Caki2 (cell line): ENCODE results near the gene BTNL8. TPM values are rescaled to one million over a fixed set of nuclear protein-coding genes. Genes with fewer than 3 reads are reported as not detected.
A peak's percentile ranks its signal among the peaks of the same experiment; 100 is the strongest.

Source experiments
- DNase-seq: peaks from one replicate; pipeline ENCODE4 v3.0.0-alpha.2; 2015; ENCODE audit warnings: low read depth
- in situ Hi-C: cut with HindIII; loops from 2 replicates; pipeline ENCODE4 v1.10.0; 2016; ENCODE audit warnings: low sequenced_read_pairs, low pct_unique_long_range_greater_than_20kb, mixed read lengths
- total RNA-seq: library from RNA; depleted of rRNA; stranded (reverse); fragments of >200 nt; shearing (Covaris generic); gene quantifications from 2 replicates; pipeline ENCODE4 v1.2.3, GENCODE V29; 2014; ENCODE audit warnings: low replicate concordance; rRNA removed

The BTNL8 gene, protein sequence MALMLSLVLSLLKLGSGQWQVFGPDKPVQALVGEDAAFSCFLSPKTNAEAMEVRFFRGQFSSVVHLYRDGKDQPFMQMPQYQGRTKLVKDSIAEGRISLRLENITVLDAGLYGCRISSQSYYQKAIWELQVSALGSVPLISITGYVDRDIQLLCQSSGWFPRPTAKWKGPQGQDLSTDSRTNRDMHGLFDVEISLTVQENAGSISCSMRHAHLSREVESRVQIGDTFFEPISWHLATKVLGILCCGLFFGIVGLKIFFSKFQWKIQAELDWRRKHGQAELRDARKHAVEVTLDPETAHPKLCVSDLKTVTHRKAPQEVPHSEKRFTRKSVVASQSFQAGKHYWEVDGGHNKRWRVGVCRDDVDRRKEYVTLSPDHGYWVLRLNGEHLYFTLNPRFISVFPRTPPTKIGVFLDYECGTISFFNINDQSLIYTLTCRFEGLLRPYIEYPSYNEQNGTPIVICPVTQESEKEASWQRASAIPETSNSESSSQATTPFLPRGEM
- total RNA-seq = not detected in 2 replicates

GRCh38 chr5:180898621-180899246, at the start of gene BTNL8:
Gene BTNL8 (plus strand): TSS chr5:180899159. CDS start chr5:180899311, 152 bp downstream.
- DNase-seq = no peak

GRCh38 chr5:180849827-180850226, 49.1 kb upstream of the BTNL8 start:
- in situ Hi-C loops = no loop called here

More at GRCh38 chr5:180898621-180899246, at the start of gene BTNL8:
- in situ Hi-C loops = no loop called here

GRCh38 chr5:180850434-180851078, 48.4 kb upstream of the BTNL8 start:
- DNase-seq = no peak
- in situ Hi-C loops = no loop called here

More at GRCh38 chr5:180849827-180850226, 49.1 kb upstream of the BTNL8 start:
- no peak for DNase-seq

- in situ Hi-C loops = no loop called here
- no peak for DNase-seq
Observed at GRCh38 chr5:180852495-180852894, 46.5 kb upstream of the BTNL8 start.

DNA sequence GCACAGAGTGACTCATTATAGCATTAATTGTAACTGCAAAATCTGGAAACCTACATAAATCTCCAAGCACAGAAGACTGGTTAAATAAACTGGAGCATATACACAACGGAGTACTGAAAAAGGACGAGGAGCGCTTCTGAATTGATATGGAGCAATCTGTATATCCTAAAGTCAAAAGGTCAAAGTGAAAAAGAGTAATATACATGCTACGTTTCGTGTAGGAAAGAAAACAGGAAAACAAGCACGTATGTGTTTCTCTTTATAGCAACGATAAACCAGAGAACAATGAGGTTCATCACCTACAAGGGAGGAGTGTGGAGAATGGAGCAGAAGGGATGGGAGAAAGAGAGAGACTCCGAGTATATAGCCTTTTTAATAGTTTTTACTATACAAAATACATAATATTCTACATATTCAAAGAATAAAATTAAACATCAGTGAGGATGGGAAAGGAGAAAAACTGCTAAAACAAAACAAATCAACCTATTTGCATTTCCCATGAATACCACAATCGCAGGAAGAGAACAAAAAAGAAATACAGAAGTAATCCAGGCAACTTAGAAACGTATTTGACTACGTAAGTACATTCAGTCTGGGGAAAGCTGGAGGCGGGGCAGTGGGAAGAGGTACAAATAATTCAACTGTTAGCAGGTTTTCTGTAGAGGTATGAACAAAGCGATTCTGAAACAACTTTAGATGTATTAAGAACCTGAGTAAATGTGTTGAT, 45.7 kb upstream of the BTNL8 start:
- DNase-seq = no peak
- in situ Hi-C loops = no loop called here

- in situ Hi-C loops = no loop called here
Observed at GRCh38 chr5:180853848-180854176, 45.1 kb upstream of the BTNL8 start.

GRCh38 chr5:180858586-180858985, 40.4 kb upstream of the BTNL8 start:
- no peak for DNase-seq
- in situ Hi-C loops = no loop called here

More at GRCh38 chr5:180853848-180854176, 45.1 kb upstream of the BTNL8 start:
- DNase-seq = no peak

GRCh38 chr5:180860273-180860886, 38.6 kb upstream of the BTNL8 start:
- in situ Hi-C loops = no loop called here
- DNase-seq = peak; percentile 82

DNA sequence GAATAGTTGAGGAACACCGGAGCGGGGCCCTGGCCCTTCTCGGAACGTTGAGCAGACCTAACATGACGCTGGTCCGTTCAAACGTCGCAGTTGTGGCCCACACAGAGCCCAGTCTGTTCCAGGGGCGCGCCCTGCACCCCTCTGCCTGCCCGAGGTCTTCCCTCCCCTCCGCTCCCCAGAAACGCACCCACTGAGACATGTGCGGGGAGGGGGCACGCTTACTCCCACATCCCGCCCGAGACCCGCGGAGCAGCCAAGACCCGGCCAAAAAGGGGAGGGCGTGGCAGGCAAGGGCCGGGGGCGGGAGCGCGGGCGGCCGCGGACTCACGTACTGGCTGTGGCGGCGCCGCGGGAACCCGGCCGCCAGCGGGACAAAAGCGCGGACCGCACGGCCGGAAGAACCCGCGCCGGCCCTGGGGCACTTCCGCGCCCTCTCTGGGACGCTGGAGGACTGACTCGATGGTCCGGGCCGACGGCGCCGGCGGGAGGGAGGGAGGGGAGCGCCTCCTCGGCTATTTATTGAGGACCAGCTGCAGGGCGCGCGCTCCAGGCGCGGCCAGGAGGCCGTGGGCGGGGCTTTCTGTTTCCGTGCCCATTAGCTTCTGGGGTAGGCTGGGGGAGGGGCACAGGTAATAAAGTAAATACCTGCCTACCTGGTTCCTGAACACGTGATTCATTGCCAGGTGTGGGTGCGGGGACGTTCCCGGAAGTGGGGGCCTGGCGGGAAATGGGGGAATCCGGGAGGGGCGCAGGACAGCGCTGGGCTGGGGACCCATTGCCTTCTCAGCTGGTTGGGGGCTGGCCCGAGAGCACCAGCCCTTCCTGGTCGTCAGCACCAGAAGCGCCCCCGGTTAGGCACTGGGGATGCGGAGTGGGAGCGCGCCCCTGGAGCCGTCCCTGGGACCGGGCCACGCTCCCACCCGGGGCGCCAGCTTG, 37.8 kb upstream of the BTNL8 start, which contains the start of gene ZFP62:
Gene ZFP62, minus strand, starts transcription at position 390 of the 936 bp plus-strand sequence. Its CDS starts 57 bp downstream, at position 333.
- in situ Hi-C loops = no loop called here
- DNase-seq = peak; percentile 97

GRCh38 chr5:180862645-180863044, 36.3 kb upstream of the BTNL8 start:
- in situ Hi-C loops = no loop called here
- DNase-seq = no peak

DNA sequence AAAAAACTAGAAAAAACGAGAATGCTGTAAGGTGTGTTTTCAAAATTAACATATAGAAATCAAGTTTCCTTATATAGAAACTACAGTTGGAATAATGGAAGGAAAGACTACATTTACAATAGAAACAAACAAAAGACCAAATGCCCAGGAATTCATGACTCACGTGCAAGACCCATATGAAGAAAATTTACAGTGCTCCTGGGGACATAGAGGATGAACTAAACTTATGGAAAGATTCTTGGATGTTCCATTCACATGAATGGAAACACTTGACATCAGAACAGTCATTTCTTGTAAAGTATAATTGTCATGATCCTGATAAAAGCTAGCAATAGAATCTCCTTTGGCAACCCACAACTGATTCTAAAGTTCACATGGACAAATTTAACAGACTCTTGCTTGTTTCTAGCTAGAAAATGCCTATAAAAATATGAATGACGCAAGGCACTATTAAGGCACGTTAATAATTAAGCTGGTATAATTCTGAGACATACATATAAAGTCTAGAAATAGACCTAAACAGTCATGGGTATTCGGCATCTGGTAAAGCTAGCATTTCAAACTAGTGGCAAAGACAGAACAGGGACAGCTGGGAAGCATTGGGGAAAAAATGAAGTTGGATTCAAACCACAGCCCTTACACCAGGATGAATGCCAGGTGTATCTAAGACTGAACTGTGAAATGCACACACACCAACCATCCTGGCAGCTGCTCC, 32.8 kb upstream of the BTNL8 start:
- no peak for DNase-seq
- in situ Hi-C loops = no loop called here

DNA sequence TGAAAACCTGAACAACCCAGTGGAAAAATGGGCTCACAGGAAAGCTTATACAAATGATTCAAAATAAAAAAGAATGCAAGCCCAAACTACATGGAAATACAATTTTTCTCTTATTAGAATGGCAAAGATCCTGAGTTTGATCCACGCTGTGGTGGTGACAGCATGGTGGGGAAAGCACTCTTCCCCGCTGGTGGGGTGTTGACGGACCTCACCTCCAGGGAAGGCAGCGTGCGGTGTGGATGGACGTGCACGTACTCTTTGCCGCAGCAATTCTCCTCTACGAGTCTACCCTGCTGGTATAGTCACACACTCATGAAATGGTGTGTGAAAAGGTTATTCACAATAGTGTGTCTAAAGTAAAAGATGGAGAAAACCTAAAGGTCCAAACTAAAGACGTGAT, 32.0 kb upstream of the BTNL8 start:
- no peak for DNase-seq
- in situ Hi-C loops = no loop called here

DNA sequence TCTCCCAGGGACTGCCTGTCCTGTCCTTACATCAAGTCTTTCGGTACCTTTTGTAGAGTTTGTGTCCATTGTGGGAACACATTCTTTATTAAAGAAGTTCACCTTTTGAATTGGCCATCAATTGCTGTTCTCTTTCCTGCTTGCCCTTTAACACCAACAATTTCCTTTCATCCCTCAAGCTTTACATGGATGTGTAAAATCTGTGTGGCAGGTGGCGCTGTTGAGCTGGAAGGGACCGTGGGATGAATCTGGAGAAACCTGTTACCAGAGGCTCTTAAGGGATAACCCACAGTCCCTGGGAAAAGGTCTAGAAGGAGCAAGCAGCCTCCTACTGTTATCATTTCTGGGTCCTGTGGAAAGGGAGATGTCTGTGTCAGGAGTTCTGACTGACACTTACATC, 30.0 kb upstream of the BTNL8 start:
- in situ Hi-C loops = no loop called here
- DNase-seq = peak; percentile 80

DNA sequence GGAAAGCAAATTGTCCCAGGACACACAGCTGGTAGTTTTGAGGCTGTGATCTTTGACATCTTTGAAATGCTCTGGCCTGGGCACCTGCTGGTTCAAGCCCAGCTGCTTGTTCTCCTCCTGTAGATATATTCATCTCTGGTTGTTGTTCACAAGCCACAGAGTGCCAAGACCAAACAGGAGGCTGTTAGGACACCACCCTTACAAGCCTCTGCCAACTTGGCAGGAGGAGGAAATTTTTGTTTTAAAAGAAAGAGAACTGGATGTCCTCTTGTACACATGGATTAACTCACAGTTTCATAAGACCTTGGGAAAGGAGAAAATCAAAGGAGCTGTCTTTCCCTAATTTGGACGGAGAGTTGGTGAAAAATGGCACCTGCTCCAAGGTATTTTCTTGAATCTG, 29.4 kb upstream of the BTNL8 start:
- in situ Hi-C loops = no loop called here
- DNase-seq = no peak

GRCh38 chr5:180870276-180871068, 28.5 kb upstream of the BTNL8 start:
- no peak for DNase-seq
- in situ Hi-C loops = no loop called here

- in situ Hi-C loops = no loop called here
- DNase-seq = no peak
Observed at GRCh38 chr5:180872419-180872818, 26.5 kb upstream of the BTNL8 start.
